ENCODE data around the gene ZP3.
"Not testable (repeated sequence)": the region's sequence is repeated elsewhere in the genome, so short reads cannot be mapped to it uniquely, and the experiment has no call there.

DNA sequence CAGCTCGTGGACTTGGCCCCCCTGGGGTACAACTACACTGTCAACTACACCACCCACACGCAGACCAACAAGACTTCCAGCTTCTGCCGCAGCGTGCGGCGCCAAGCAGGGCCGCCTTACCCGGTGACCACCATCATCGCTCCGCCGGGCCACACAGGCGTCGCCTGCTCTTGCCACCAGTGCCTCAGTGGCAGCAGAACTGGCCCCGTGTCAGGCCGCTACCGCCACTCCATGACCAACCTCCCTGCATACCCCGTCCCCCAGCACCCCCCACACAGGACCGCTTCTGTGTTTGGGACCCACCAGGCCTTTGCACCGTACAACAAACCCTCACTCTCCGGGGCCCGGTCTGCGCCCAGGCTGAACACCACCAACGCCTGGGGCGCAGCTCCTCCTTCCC is 57.9 kb downstream of the ZP3 start:
- not testable (repeated sequence) for TF ChIP-seq MXI1 (IDR thresholded peaks at IDR 0.05; ENCODE audit: low read depth, low read length); SIN3A (IDR thresholded peaks at IDR 0.05; ENCODE audit: borderline replicate concordance, low read depth, low read length); YY1 (IDR thresholded peaks at IDR 0.05; ENCODE audit: low read depth); EP300 (IDR thresholded peaks at IDR 0.05; ENCODE audit: borderline replicate concordance in 1 of 2, low read depth in 1 of 2, low read length in 1 of 2); TEAD4 (IDR thresholded peaks at IDR 0.05; ENCODE audit: borderline replicate concordance, insufficient read depth); FOXM1 (IDR thresholded peaks at IDR 0.05; ENCODE audit: low read depth); POLR2AphosphoS5 (IDR thresholded peaks at IDR 0.05; ENCODE audit: low read depth, low read length); ELF1 (IDR thresholded peaks at IDR 0.05); RAD21 (IDR thresholded peaks at IDR 0.05; ENCODE audit: low read length); CHD2 (IDR thresholded peaks at IDR 0.05; ENCODE audit: low read length, partially characterized antibody)
- TF ChIP-seq, protein P1, sequence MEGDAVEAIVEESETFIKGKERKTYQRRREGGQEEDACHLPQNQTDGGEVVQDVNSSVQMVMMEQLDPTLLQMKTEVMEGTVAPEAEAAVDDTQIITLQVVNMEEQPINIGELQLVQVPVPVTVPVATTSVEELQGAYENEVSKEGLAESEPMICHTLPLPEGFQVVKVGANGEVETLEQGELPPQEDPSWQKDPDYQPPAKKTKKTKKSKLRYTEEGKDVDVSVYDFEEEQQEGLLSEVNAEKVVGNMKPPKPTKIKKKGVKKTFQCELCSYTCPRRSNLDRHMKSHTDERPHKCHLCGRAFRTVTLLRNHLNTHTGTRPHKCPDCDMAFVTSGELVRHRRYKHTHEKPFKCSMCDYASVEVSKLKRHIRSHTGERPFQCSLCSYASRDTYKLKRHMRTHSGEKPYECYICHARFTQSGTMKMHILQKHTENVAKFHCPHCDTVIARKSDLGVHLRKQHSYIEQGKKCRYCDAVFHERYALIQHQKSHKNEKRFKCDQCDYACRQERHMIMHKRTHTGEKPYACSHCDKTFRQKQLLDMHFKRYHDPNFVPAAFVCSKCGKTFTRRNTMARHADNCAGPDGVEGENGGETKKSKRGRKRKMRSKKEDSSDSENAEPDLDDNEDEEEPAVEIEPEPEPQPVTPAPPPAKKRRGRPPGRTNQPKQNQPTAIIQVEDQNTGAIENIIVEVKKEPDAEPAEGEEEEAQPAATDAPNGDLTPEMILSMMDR (IDR thresholded peaks at IDR 0.05) = not testable (repeated sequence)
- TF ChIP-seq, protein P2, sequence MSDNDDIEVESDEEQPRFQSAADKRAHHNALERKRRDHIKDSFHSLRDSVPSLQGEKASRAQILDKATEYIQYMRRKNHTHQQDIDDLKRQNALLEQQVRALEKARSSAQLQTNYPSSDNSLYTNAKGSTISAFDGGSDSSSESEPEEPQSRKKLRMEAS (IDR thresholded peaks at IDR 0.05; ENCODE audit: low read depth) = not testable (repeated sequence)
- TF ChIP-seq, protein P3, sequence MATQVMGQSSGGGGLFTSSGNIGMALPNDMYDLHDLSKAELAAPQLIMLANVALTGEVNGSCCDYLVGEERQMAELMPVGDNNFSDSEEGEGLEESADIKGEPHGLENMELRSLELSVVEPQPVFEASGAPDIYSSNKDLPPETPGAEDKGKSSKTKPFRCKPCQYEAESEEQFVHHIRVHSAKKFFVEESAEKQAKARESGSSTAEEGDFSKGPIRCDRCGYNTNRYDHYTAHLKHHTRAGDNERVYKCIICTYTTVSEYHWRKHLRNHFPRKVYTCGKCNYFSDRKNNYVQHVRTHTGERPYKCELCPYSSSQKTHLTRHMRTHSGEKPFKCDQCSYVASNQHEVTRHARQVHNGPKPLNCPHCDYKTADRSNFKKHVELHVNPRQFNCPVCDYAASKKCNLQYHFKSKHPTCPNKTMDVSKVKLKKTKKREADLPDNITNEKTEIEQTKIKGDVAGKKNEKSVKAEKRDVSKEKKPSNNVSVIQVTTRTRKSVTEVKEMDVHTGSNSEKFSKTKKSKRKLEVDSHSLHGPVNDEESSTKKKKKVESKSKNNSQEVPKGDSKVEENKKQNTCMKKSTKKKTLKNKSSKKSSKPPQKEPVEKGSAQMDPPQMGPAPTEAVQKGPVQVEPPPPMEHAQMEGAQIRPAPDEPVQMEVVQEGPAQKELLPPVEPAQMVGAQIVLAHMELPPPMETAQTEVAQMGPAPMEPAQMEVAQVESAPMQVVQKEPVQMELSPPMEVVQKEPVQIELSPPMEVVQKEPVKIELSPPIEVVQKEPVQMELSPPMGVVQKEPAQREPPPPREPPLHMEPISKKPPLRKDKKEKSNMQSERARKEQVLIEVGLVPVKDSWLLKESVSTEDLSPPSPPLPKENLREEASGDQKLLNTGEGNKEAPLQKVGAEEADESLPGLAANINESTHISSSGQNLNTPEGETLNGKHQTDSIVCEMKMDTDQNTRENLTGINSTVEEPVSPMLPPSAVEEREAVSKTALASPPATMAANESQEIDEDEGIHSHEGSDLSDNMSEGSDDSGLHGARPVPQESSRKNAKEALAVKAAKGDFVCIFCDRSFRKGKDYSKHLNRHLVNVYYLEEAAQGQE (IDR thresholded peaks at IDR 0.05; ENCODE audit: low read depth, low read length) = not testable (repeated sequence)
- TF ChIP-seq, protein P4, sequence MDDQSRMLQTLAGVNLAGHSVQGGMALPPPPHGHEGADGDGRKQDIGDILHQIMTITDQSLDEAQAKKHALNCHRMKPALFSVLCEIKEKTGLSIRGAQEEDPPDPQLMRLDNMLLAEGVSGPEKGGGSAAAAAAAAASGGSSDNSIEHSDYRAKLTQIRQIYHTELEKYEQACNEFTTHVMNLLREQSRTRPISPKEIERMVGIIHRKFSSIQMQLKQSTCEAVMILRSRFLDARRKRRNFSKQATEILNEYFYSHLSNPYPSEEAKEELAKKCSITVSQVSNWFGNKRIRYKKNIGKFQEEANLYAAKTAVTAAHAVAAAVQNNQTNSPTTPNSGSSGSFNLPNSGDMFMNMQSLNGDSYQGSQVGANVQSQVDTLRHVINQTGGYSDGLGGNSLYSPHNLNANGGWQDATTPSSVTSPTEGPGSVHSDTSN (IDR thresholded peaks at IDR 0.05) = not testable (repeated sequence)

Measured in SK-N-SH (cell line).